ENCODE results near the gene SOAT2.

Gene SOAT2

GRCh38 chr12:53077030-53077429 lies 26.3 kb upstream of the SOAT2 start:
- Histone ChIP-seq H3K27me3 (ENCODE audit: control insufficient read depth in 1 of 2, insufficient read depth in 1 of 2, low read length in 2 of 2) (no peaks in the 10 kb centered on the region), H4K91ac (ENCODE audit: low read length) (no peak overlapping the region), H3K23ac (ENCODE audit: low read length in 2 of 2) (no peak overlapping the region), H2BK5ac (ENCODE audit: low read depth, low read length, poor library complexity, severe bottlenecking) (no peak overlapping the region), H2BK120ac (ENCODE audit: low read depth, low read length) (no peak overlapping the region), H3K4me3 (ENCODE audit: insufficient read depth in 1 of 2, low read depth in 1 of 2, low read length in 2 of 2) (no peak overlapping the region), H3K4ac (ENCODE audit: low read depth in 1 of 2, low read length in 2 of 2) (no peak overlapping the region), H3K4me1 (ENCODE audit: control insufficient read depth, insufficient read depth, low read depth, low read length) (peaks cover 8% of the 10 kb centered on the region), H3K9me3 (ENCODE audit: control insufficient read depth, low read length) (no peaks in the 10 kb centered on the region), H4K8ac (ENCODE audit: low read length) (no peak overlapping the region), H3K79me1 (replicated peaks; ENCODE audit: low read length, poor library complexity, severe bottlenecking) (peaks cover 31% of the 10 kb centered on the region), H3K36me3 (ENCODE audit: control insufficient read depth in 1 of 2, insufficient read depth in 2 of 2, low read depth in 1 of 2, low read length in 2 of 2) (peaks cover 38 to 39% of the 10 kb centered on the region in 2 experiments), H2AK5ac (ENCODE audit: low read length, severe bottlenecking) (no peak overlapping the region), H3K27ac (ENCODE audit: low read length, poor library complexity, severe bottlenecking) (no peak overlapping the region), H3K14ac (ENCODE audit: low read length in 2 of 2) (no peak overlapping the region), H2BK12ac (ENCODE audit: low read length in 2 of 2) (no peak overlapping the region), H3K9ac (ENCODE audit: low read length) (no peak overlapping the region), H3K18ac (ENCODE audit: low read depth in 1 of 2, low read length in 2 of 2) (no peak overlapping the region), H3K4me2 (ENCODE audit: low read length, poor library complexity, severe bottlenecking) (no peak overlapping the region), H2BK15ac (ENCODE audit: low read depth, poor library complexity, severe bottlenecking) (no peak overlapping the region), H2AFZ (ENCODE audit: low read depth, low read length) (no peak overlapping the region)
- WGBS = 99% methylated on average over 8 of the region's 8 CpGs
- no peak for DNase-seq

GRCh38 chr12:53078425-53079225 lies 24.7 kb upstream of the SOAT2 start:
- peak overlapping the region; percentile 94 for H4K91ac ChIP-seq (ENCODE audit: low read length)
- peak overlapping the region in 1 of 2 experiments; percentile 19 for H3K23ac ChIP-seq (ENCODE audit: low read length in 2 of 2)
- H3K27ac ChIP-seq (ENCODE audit: low read length, poor library complexity, severe bottlenecking) = peak overlapping the region; percentile 79
- no peak overlapping the region for H2BK15ac ChIP-seq (ENCODE audit: low read depth, poor library complexity, severe bottlenecking)
- peak overlapping the region; percentile 39 for H2AFZ ChIP-seq (ENCODE audit: low read depth, low read length)
- peak overlapping the region; percentile 10 for H2BK5ac ChIP-seq (ENCODE audit: low read depth, low read length, poor library complexity, severe bottlenecking)
- H3K4me2 ChIP-seq (ENCODE audit: low read length, poor library complexity, severe bottlenecking) = peak overlapping the region; percentile 83
- H3K9ac ChIP-seq (ENCODE audit: low read length) = peak overlapping the region; percentile 88
- peak overlapping the region; percentile 34 to 81 for H3K18ac ChIP-seq (ENCODE audit: low read depth in 1 of 2, low read length in 2 of 2)
- H3K9me3 ChIP-seq (ENCODE audit: control insufficient read depth, low read length) = no peaks in the 10 kb centered on the region
- H4K8ac ChIP-seq (ENCODE audit: low read length) = peak overlapping the region; percentile 88
- DNase-seq = peak; percentile 50
- no peaks in the 10 kb centered on the region for H3K27me3 ChIP-seq (ENCODE audit: control insufficient read depth in 1 of 2, insufficient read depth in 1 of 2, low read length in 2 of 2)
- H2AK5ac ChIP-seq (ENCODE audit: low read length, severe bottlenecking) = peak overlapping the region; percentile 72
- WGBS = 23% methylated on average over 20 of the region's 25 CpGs
- peak overlapping the region; percentile 15 to 98 for H3K4ac ChIP-seq (ENCODE audit: low read depth in 1 of 2, low read length in 2 of 2)
- H3K4me1 ChIP-seq (ENCODE audit: control insufficient read depth, insufficient read depth, low read depth, low read length) = peaks cover 5% of the 10 kb centered on the region
- peak overlapping the region; percentile 91 for H2BK120ac ChIP-seq (ENCODE audit: low read depth, low read length)
- H3K36me3 ChIP-seq (ENCODE audit: control insufficient read depth in 1 of 2, insufficient read depth in 2 of 2, low read depth in 1 of 2, low read length in 2 of 2) = peaks cover 28 to 30% of the 10 kb centered on the region in 2 experiments
- peak overlapping the region in 1 of 2 experiments; percentile 85 for H3K14ac ChIP-seq (ENCODE audit: low read length in 2 of 2)
- no peak overlapping the region for H2BK12ac ChIP-seq (ENCODE audit: low read length in 2 of 2)
- H3K4me3 ChIP-seq (ENCODE audit: insufficient read depth in 1 of 2, low read depth in 1 of 2, low read length in 2 of 2) = peak overlapping the region; percentile 68 to 85
- peaks cover 28% of the 10 kb centered on the region for H3K79me1 ChIP-seq (replicated peaks; ENCODE audit: low read length, poor library complexity, severe bottlenecking)

- H2BK12ac ChIP-seq (ENCODE audit: low read length in 2 of 2) = peak within 1 kb of the TSS in 1 of 2 experiments; percentile 85
- H3K4ac ChIP-seq (ENCODE audit: low read depth in 1 of 2, low read length in 2 of 2) = peak within 1 kb of the TSS; percentile 80 to 98
- H3K36me3 ChIP-seq (ENCODE audit: control insufficient read depth in 1 of 2, insufficient read depth in 2 of 2, low read depth in 1 of 2, low read length in 2 of 2) = peaks cover 20 to 30% of the 10 kb centered on the region in 2 experiments
- H3K23ac ChIP-seq (ENCODE audit: low read length in 2 of 2) = peak within 1 kb of the TSS in 1 of 2 experiments; percentile 73
- 2% methylated on average over 62 of the region's 67 CpGs for WGBS
- H3K4me3 ChIP-seq (ENCODE audit: insufficient read depth in 1 of 2, low read depth in 1 of 2, low read length in 2 of 2) = peak within 1 kb of the TSS; percentile 68 to 87
- H3K9ac ChIP-seq (ENCODE audit: low read length) = peak within 1 kb of the TSS; percentile 94
- H3K14ac ChIP-seq (ENCODE audit: low read length in 2 of 2) = peak within 1 kb of the TSS in 1 of 2 experiments; percentile 88
- H2BK120ac ChIP-seq (ENCODE audit: low read depth, low read length) = peak within 1 kb of the TSS; percentile 91
- peak within 1 kb of the TSS; percentile 93 to 99 for H3K18ac ChIP-seq (ENCODE audit: low read depth in 1 of 2, low read length in 2 of 2)
- H3K4me1 ChIP-seq (ENCODE audit: control insufficient read depth, insufficient read depth, low read depth, low read length) = peaks cover 5% of the 10 kb centered on the region
- H2BK5ac ChIP-seq (ENCODE audit: low read depth, low read length, poor library complexity, severe bottlenecking) = peak within 1 kb of the TSS; percentile 34
- peak within 1 kb of the TSS; percentile 88 for H2BK15ac ChIP-seq (ENCODE audit: low read depth, poor library complexity, severe bottlenecking)
- peaks cover 25% of the 10 kb centered on the region for H3K79me1 ChIP-seq (replicated peaks; ENCODE audit: low read length, poor library complexity, severe bottlenecking)
- peak within 1 kb of the TSS; percentile 63 for H2AFZ ChIP-seq (ENCODE audit: low read depth, low read length)
- H4K8ac ChIP-seq (ENCODE audit: low read length) = peak within 1 kb of the TSS; percentile 95
- no peaks in the 10 kb centered on the region for H3K27me3 ChIP-seq (ENCODE audit: control insufficient read depth in 1 of 2, insufficient read depth in 1 of 2, low read length in 2 of 2)
- peak within 1 kb of the TSS; percentile 72 for H2AK5ac ChIP-seq (ENCODE audit: low read length, severe bottlenecking)
- no peaks in the 10 kb centered on the region for H3K9me3 ChIP-seq (ENCODE audit: control insufficient read depth, low read length)
- peak within 1 kb of the TSS; percentile 96 for H3K27ac ChIP-seq (ENCODE audit: low read length, poor library complexity, severe bottlenecking)
- DNase-seq = peak; percentile 98
- H4K91ac ChIP-seq (ENCODE audit: low read length) = peak within 1 kb of the TSS; percentile 95
- H3K4me2 ChIP-seq (ENCODE audit: low read length, poor library complexity, severe bottlenecking) = peak within 1 kb of the TSS; percentile 83
Observed at GRCh38 chr12:53079226-53080117, 23.8 kb upstream of the SOAT2 start, which contains the start of gene SPRYD3. TSS of gene SPRYD3 (minus strand) at chr12:53079390. CDS start at chr12:53079333, 57 bp downstream.
